Activated naive CD8-positive, alpha-beta T cell treated with anti-CD3 and anti-CD28 coated beads, Interleukin-2, amount 10 ng/mL, durations not matched to agents 7 days and 5 days (primary cell): ENCODE data around the gene AGGF1. TPM values are rescaled to one million over a fixed set of nuclear protein-coding genes. Genes with fewer than 3 reads are reported as not detected.

Source experiments
- ATAC-seq: fragments of 150-1000 bp; cut with Tn5 transposase; one replicate; pipeline ENCODE4 v1.10.0; 2021; ENCODE audit warnings: low read depth, moderate library complexity
- POLR2A ChIA-PET: fragments of 350-600 bp; sonication (Branson Sonifier 250); formaldehyde crosslinking; loops from one replicate; lab custom pipeline; 2021; ENCODE audit warnings: antibody characterized with exemption; lab: Charles Lee
- DNase-seq: peaks from one replicate; pipeline ENCODE4 v3.0.0; 2021
- H3K27ac Mint-ChIP-seq: one replicate; pipeline ENCODE4 v1.8.0; 2022; ENCODE audit warnings: mild to moderate bottlenecking, mixed read lengths
- H3K27me3 Mint-ChIP-seq: one replicate; pipeline ENCODE4 v1.8.0; 2022; ENCODE audit warnings: mild to moderate bottlenecking, moderate library complexity, mixed read lengths
- H3K36me3 Mint-ChIP-seq: one replicate; pipeline ENCODE4 v1.8.0; 2021; ENCODE audit warnings: mild to moderate bottlenecking, mixed read lengths
- H3K4me1 Mint-ChIP-seq: one replicate; pipeline ENCODE4 v1.8.0; 2021; ENCODE audit warnings: mixed read lengths
- H3K4me3 Mint-ChIP-seq: one replicate; pipeline ENCODE4 v1.8.0; 2022; ENCODE audit warnings: mild to moderate bottlenecking, moderate library complexity, mixed read lengths
- H3K9me3 Mint-ChIP-seq: one replicate; pipeline ENCODE4 v1.8.0; 2021; ENCODE audit warnings: mixed read lengths
- total RNA-seq, 2 experiments: library from RNA; stranded (reverse); gene quantifications; one replicate each; pipeline ENCODE4 v1.2.3, GENCODE V29; 2021

Gene AGGF1
- total RNA-seq, 2 experiments from 2014 or later, result 28.6 to 30.4 TPM

DNA sequence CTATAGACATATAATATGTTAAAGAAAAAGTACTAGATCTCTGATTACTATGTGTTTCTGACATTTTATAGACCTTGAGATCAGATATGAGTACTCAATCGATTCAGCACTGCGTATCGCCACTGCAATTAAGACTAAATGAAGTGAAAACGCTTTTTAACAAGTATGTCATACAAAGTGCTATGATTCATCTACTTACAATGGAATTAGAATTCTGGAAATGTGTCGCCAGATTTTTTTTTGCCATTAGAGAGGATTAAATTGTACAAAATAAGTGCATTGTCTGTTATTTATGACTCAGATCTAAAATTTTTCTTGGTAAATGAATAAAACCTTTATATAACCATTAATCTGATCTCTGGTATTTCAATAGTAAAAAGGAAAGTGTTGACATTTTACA lies 20.0 kb upstream of the AGGF1 start:
- Mint-ChIP-seq H3K27ac (no peak overlapping the region), H3K4me1 (peaks cover 15% of the 10 kb centered on the region), H3K27me3 (peaks cover 27% of the 10 kb centered on the region), H3K36me3 (peaks cover 3% of the 10 kb centered on the region), H3K4me3 (no peak overlapping the region), H3K9me3 (peaks cover 9% of the 10 kb centered on the region)
- DNase-seq (no peak), ATAC-seq (no peak)
- POLR2A ChIA-PET, result no interaction called here

- Mint-ChIP-seq H3K36me3 (peaks cover 3% of the 10 kb centered on the region), H3K4me3 (no peak overlapping the region), H3K27ac (no peak overlapping the region), H3K9me3 (peaks cover 9% of the 10 kb centered on the region), H3K27me3 (peaks cover 22% of the 10 kb centered on the region), H3K4me1 (peaks cover 15% of the 10 kb centered on the region)
- ATAC-seq (no peak), DNase-seq (no peak)
- POLR2A ChIA-PET, result no interaction called here
Observed at GRCh38 chr5:77011498-77011897, 18.7 kb upstream of the AGGF1 start.

DNA sequence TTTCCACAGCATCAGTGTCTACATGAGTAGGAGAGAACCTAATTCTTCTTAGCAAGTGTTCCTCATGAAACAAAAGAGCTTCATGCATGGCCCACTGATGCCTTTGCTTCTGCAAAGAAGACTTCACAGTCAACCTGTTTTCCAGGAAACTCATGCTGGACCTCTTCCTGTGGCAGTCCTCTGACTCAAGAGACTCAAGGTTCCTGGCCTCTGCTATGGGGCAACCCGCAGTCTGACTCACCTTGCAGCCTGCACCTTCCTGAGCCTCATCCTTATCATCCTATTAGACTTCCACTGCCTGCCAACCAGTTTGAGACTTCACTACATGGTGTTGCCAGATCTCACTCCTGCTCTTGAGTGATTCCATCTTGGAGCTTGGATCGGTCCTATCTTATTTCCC lies 17.6 kb upstream of the AGGF1 start:
- POLR2A ChIA-PET, result interaction anchor here (0.6 to 1.4 kb wide), 2 partner anchors 17 to 19 kb away, joined by 3 to 4 read pairs; partner anchors contain the start of gene AGGF1
- Mint-ChIP-seq H3K4me1 (peaks cover 15% of the 10 kb centered on the region), H3K27me3 (peaks cover 17% of the 10 kb centered on the region), H3K27ac (peak overlapping the region; percentile 4), H3K4me3 (peak overlapping the region; percentile 17), H3K36me3 (peaks cover 3% of the 10 kb centered on the region), H3K9me3 (peaks cover 9% of the 10 kb centered on the region)
- peak; percentile 80 for ATAC-seq
- DNase-seq, result no peak

- DNase-seq, result no peak
- H3K36me3 Mint-ChIP-seq, result no peaks in the 10 kb centered on the region
- H3K27ac Mint-ChIP-seq, result no peak overlapping the region
- no peaks in the 10 kb centered on the region for H3K9me3 Mint-ChIP-seq
- POLR2A ChIA-PET, result interaction anchor here (0.8 kb wide), 1 partner anchor 14 kb away, joined by 3 read pairs; the partner anchor contains the start of gene AGGF1
- peak; percentile 26 for ATAC-seq
- peaks cover 25% of the 10 kb centered on the region for H3K27me3 Mint-ChIP-seq
- no peak overlapping the region for H3K4me3 Mint-ChIP-seq
- peaks cover 15% of the 10 kb centered on the region for H3K4me1 Mint-ChIP-seq
Observed at GRCh38 chr5:77015938-77016569, 14.2 kb upstream of the AGGF1 start.

DNA sequence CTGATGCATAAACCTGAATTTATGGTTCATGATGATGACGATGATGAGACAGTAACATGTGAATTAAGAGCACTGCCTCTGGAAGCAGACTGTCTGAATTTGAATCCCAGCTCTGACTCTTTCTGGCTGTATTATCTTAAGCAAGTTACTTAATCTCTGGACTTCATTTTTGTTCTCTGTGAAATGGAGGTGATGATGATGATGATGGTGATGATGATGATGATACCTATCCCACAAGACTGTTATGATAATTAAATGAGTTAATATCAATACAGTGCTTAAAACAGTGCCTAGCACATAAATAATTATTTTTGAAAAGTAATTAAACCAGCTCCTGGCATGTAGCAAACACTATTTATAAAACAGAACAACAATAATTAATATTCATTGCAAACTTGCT lies 13.2 kb upstream of the AGGF1 start:
- no peaks in the 10 kb centered on the region for H3K36me3 Mint-ChIP-seq
- POLR2A ChIA-PET, result interaction anchor here (0.8 kb wide), 1 partner anchor 14 kb away, joined by 3 read pairs; the partner anchor contains the start of gene AGGF1
- DNase-seq (no peak), ATAC-seq (no peak)
- peaks cover 13% of the 10 kb centered on the region for H3K4me1 Mint-ChIP-seq
- no peaks in the 10 kb centered on the region for H3K9me3 Mint-ChIP-seq
- no peak overlapping the region for H3K27ac Mint-ChIP-seq
- H3K27me3 Mint-ChIP-seq, result peaks cover 25% of the 10 kb centered on the region
- no peak overlapping the region for H3K4me3 Mint-ChIP-seq

DNA sequence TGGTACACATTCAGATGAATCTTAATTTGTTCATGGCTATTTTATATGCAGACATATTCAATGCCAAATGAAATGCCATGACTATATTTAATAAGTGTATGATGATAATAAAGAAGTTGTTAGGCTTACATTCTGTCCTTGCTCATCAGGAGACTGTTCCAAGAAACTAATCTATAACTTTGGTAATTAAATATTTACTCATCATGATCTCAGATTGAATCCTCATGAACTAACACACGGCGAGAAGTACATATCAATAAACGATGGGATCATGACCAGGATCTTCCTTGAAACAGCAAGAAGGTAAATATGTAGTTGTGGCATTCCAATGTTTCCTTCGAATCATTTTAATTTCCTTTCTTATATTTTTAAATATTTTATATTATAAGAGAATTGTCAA lies 12.5 kb upstream of the AGGF1 start:
- H3K4me1 Mint-ChIP-seq, result peaks cover 11% of the 10 kb centered on the region
- POLR2A ChIA-PET, result no interaction called here
- H3K27me3 Mint-ChIP-seq, result peaks cover 25% of the 10 kb centered on the region

DNA sequence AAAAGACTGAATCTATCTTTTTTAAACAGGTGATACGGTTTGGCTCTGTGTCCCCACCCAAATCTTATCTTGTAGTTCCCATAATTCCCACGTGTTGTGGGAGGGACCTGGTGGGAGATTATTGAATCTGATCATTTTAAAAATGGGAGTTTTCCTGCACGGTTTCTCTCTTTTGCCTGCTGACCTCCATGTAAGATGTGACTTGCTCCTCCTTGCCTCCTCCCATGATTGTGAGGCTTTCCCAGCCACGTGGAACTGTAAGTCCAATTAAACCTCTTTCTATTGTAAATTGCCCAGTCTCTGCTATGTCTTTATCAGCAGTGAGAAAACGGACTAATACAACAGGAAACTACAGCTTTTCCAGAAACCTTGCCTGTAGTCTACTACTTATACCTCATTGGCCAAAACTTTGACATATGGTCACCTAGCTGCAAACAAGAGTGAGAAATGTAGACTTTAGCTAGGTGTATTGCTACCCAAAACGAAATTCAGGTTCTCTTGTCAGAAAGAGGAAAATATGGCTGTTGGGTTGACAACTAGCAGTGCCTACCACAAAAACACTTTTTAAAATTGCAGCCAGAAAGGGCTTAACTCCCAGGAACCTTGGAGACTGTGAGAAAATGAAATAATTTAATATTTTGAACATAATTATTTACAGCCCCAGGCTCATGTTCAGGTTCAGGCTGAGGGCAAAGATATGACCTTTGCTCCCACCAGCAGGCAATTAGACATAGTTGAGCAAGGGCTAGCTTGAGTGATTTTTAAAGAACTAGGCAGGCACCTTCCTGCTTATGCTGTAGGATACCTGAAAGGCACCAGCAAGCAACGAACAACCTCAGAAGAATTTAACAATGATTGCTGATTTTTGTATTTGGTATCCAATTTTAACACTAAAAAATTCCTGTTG lies 7.4 kb upstream of the AGGF1 start:
- POLR2A ChIA-PET, result no interaction called here
- Mint-ChIP-seq H3K27ac (no peak overlapping the region), H3K9me3 (peaks cover 4% of the 10 kb centered on the region), H3K36me3 (peaks cover 2% of the 10 kb centered on the region), H3K4me3 (no peak overlapping the region), H3K4me1 (peaks cover 6% of the 10 kb centered on the region), H3K27me3 (peaks cover 14% of the 10 kb centered on the region)
- DNase-seq (no peak), ATAC-seq (no peak)

More for the DNA sequence above, 12.5 kb upstream of the AGGF1 start:
- Mint-ChIP-seq H3K4me3 (no peak overlapping the region), H3K36me3 (no peaks in the 10 kb centered on the region), H3K27ac (no peak overlapping the region), H3K9me3 (peaks cover 2% of the 10 kb centered on the region)
- DNase-seq (no peak), ATAC-seq (no peak)

GRCh38 chr5:77024490-77024889 lies 5.7 kb upstream of the AGGF1 start:
- Mint-ChIP-seq H3K27me3 (peaks cover 7% of the 10 kb centered on the region), H3K4me3 (no peak overlapping the region), H3K36me3 (peaks cover 15% of the 10 kb centered on the region), H3K9me3 (peaks cover 17% of the 10 kb centered on the region), H3K27ac (no peak overlapping the region), H3K4me1 (peaks cover 6% of the 10 kb centered on the region)
- no peak for DNase-seq
- POLR2A ChIA-PET, result no interaction called here
- no peak for ATAC-seq

GRCh38 chr5:77028631-77029375 lies 1.4 kb upstream of the AGGF1 start:
- Mint-ChIP-seq H3K27me3 (peaks cover 3% of the 10 kb centered on the region), H3K27ac (no peak overlapping the region), H3K9me3 (peaks cover 15% of the 10 kb centered on the region), H3K4me3 (no peak overlapping the region), H3K4me1 (peaks cover 20% of the 10 kb centered on the region), H3K36me3 (peaks cover 22% of the 10 kb centered on the region)
- no peak for ATAC-seq
- no peak for DNase-seq
- POLR2A ChIA-PET, result no interaction called here

GRCh38 chr5:77029376-77029885 lies 773 bp upstream of the AGGF1 start:
- Mint-ChIP-seq H3K27me3 (peaks cover 3% of the 10 kb centered on the region), H3K27ac (peak overlapping the region; percentile 93), H3K4me1 (peaks cover 22% of the 10 kb centered on the region), H3K9me3 (peaks cover 15% of the 10 kb centered on the region), H3K4me3 (peak overlapping the region; percentile 96), H3K36me3 (peaks cover 22% of the 10 kb centered on the region)
- DNase-seq (no peak), ATAC-seq (no peak)
- POLR2A ChIA-PET, result interaction anchor here (0.8 to 1.5 kb wide), 4 partner anchors 16 to 745 kb away, joined by 3 to 7 read pairs (median 4); no protein-coding TSS in a partner anchor

DNA sequence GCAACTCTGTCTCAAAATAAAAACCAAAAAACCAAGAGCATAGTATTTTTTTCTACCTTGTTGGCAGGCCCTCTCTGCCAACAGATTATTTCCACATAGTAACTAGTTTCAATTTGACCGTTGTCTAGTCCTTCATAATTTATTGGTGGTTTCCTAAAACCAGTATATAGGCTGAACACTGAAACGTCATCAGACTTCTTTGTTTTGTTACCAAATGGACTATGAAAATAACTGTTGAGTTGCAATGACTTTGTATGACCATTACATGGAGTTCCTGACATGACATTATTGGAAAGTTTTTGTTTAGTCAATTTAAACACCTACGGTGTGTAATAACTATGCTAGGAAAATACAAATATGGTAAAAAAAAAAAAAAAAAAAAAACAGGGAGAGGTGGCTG lies 1.7 kb downstream of the AGGF1 start:
- Mint-ChIP-seq H3K4me3 (peak overlapping the region; percentile 96), H3K36me3 (peaks cover 30% of the 10 kb centered on the region), H3K27ac (no peak overlapping the region), H3K9me3 (peaks cover 14% of the 10 kb centered on the region), H3K4me1 (peaks cover 23% of the 10 kb centered on the region), H3K27me3 (no peaks in the 10 kb centered on the region)
- POLR2A ChIA-PET, result interaction anchor here (1.2 kb wide), 1 partner anchor 19 kb away, joined by 4 read pairs; no protein-coding TSS in a partner anchor
- DNase-seq, result no peak
- no peak for ATAC-seq

DNA sequence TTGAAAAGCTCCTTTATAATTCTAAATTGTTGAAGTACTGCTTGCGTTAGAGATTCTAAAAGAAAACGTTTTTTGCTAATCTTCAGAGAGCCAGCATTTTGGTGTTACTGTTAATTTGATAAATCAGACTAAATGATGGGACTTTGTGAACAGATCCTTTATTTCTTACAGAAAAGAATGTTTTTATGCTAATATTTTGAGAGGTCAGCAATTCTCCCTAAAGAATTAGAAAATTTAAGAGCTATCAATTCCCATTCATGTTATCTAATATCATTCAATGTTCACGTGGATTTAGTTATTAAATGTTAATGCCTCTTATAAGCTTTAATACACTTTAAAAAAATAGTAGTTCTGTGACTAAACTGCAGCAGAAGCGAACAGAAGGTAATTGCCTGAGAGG lies 2.4 kb downstream of the AGGF1 start:
- H3K27me3 Mint-ChIP-seq, result no peaks in the 10 kb centered on the region
- no peak overlapping the region for H3K27ac Mint-ChIP-seq
- peaks cover 30% of the 10 kb centered on the region for H3K36me3 Mint-ChIP-seq
- POLR2A ChIA-PET, result no interaction called here
- no peak overlapping the region for H3K4me3 Mint-ChIP-seq
- H3K9me3 Mint-ChIP-seq, result peaks cover 14% of the 10 kb centered on the region
- ATAC-seq, result no peak
- DNase-seq, result no peak
- peaks cover 23% of the 10 kb centered on the region for H3K4me1 Mint-ChIP-seq

GRCh38 chr5:77033338-77033737 lies 3.1 kb downstream of the AGGF1 start:
- no peak for DNase-seq
- Mint-ChIP-seq H3K9me3 (peaks cover 11% of the 10 kb centered on the region), H3K4me3 (peak overlapping the region; percentile 19), H3K4me1 (peaks cover 23% of the 10 kb centered on the region), H3K36me3 (peaks cover 31% of the 10 kb centered on the region), H3K27me3 (no peaks in the 10 kb centered on the region), H3K27ac (no peak overlapping the region)
- ATAC-seq, result no peak
- POLR2A ChIA-PET, result no interaction called here
